ENCODE data around the gene ADAMTS16.

GRCh38 chr5:5092149-5092548 is 48.0 kb upstream of the ADAMTS16 start:
- TF ChIP-seq CTCF (IDR thresholded peaks at IDR 0.05) (no peak), POLR2A (IDR thresholded peaks at IDR 0.05) (no peak), EP300 (IDR thresholded peaks at IDR 0.05) (no peak)

Data from ovary (tissue), 3 donors.